H7 (cell line): ENCODE measurements around the gene SRSF2. TPM values are rescaled to one million over a fixed set of nuclear protein-coding genes. Genes with fewer than 3 reads are reported as not detected.
"Not testable (repeated sequence)": the region's sequence is repeated elsewhere in the genome, so short reads cannot be mapped to it uniquely, and the experiment has no call there.

ENCODE experiments used
- DNase-seq: peaks from one replicate; pipeline ENCODE4 v3.0.0; 2012
- H3K27me3 ChIP-seq: 2 replicates; pipeline ENCODE4 v1.6.0; 2011; ENCODE audit warnings: mild to moderate bottlenecking, low read length; ENCODE audit not compliant: control insufficient read depth, insufficient read depth
- H3K36me3 ChIP-seq: replicated peaks from 2 replicates; pipeline ENCODE4 v1.5.1; 2011; ENCODE audit warnings: low read length; ENCODE audit not compliant: control insufficient read depth, insufficient read depth
- H3K4me3 ChIP-seq: 2 replicates; pipeline ENCODE4 v1.5.1; 2011; ENCODE audit warnings: low read depth, mild to moderate bottlenecking, control low read depth, low read length, moderate library complexity; ENCODE audit not compliant: insufficient read depth
- total RNA-seq: library from RNA; depleted of rRNA; stranded (reverse); fragments of >200 nt; shearing (Covaris generic); gene quantifications from 2 replicates; pipeline ENCODE4 v1.2.3, GENCODE V29; 2014

The SRSF2 gene
- total RNA-seq, 1 experiment from 2014 or later = 489 TPM

GRCh38 chr17:76747716-76748363 is 10.7 kb upstream of the SRSF2 start:
- DNase-seq = no peak
- Histone ChIP-seq H3K36me3 (peaks cover 8% of the 10 kb centered on the region), H3K4me3 (no peak overlapping the region), H3K27me3 (no peaks in the 10 kb centered on the region)

GRCh38 chr17:76745785-76746184 is 8.7 kb upstream of the SRSF2 start:
- H3K4me3 ChIP-seq = not testable (repeated sequence)

GRCh38 chr17:76744747-76745146 is 7.6 kb upstream of the SRSF2 start:
- no peak for DNase-seq
- no peak overlapping the region for H3K4me3 ChIP-seq
- peaks cover 8% of the 10 kb centered on the region for H3K36me3 ChIP-seq
- H3K27me3 ChIP-seq = no peaks in the 10 kb centered on the region

More at GRCh38 chr17:76745785-76746184, 8.7 kb upstream of the SRSF2 start:
- DNase-seq, H3K36me3 ChIP-seq, H3K27me3 ChIP-seq: not testable (repeated sequence)

- no peak for DNase-seq
- peaks cover 8% of the 10 kb centered on the region for H3K36me3 ChIP-seq
- H3K27me3 ChIP-seq = no peaks in the 10 kb centered on the region
- no peak overlapping the region for H3K4me3 ChIP-seq
Measured at GRCh38 chr17:76742958-76743357, 5.8 kb upstream of the SRSF2 start.

GRCh38 chr17:76740329-76741118 is 3.4 kb upstream of the SRSF2 start:
- no peak for DNase-seq
- Histone ChIP-seq H3K36me3 (peaks cover 13% of the 10 kb centered on the region), H3K27me3 (no peaks in the 10 kb centered on the region), H3K4me3 (no peak overlapping the region)

- not testable (repeated sequence) for H3K4me3 ChIP-seq, H3K27me3 ChIP-seq, DNase-seq
- peaks cover 15% of the 10 kb centered on the region for H3K36me3 ChIP-seq
Measured at GRCh38 chr17:76739568-76740115, 2.5 kb upstream of the SRSF2 start.

GRCh38 chr17:76738468-76738850 is 1.3 kb upstream of the SRSF2 start:
- H3K27me3 ChIP-seq = no peaks in the 10 kb centered on the region
- DNase-seq = no peak
- H3K4me3 ChIP-seq = peak overlapping the region; percentile 63
- peaks cover 23% of the 10 kb centered on the region for H3K36me3 ChIP-seq

GRCh38 chr17:76737676-76738467 is 741 bp upstream of the SRSF2 start, which contains the start of gene MFSD11:
MFSD11 (plus strand) TSS chr17:76738119; CDS start chr17:76738353, 234 bp downstream.
- peak; percentile 98 for DNase-seq
- Histone ChIP-seq H3K36me3 (peaks cover 28% of the 10 kb centered on the region), H3K4me3 (peak within 1 kb of the TSS; percentile 98), H3K27me3 (no peaks in the 10 kb centered on the region)

GRCh38 chr17:76736349-76737081 is 616 bp downstream of the SRSF2 start:
- DNase-seq = peak; percentile 82
- no peaks in the 10 kb centered on the region for H3K27me3 ChIP-seq
- peak overlapping the region; percentile 98 for H3K4me3 ChIP-seq
- H3K36me3 ChIP-seq = peaks cover 31% of the 10 kb centered on the region

GRCh38 chr17:76735586-76736348 is 1.4 kb downstream of the SRSF2 start:
- Histone ChIP-seq H3K36me3 (peaks cover 31% of the 10 kb centered on the region), H3K4me3 (peak overlapping the region; percentile 98), H3K27me3 (no peaks in the 10 kb centered on the region)
- DNase-seq = no peak

- no peak for DNase-seq
- Histone ChIP-seq H3K27me3 (no peaks in the 10 kb centered on the region), H3K36me3 (peaks cover 31% of the 10 kb centered on the region), H3K4me3 (peak overlapping the region; percentile 98)
Measured at GRCh38 chr17:76735006-76735405, 2.1 kb downstream of the SRSF2 start.

GRCh38 chr17:76734080-76734840 is 2.9 kb downstream of the SRSF2 start:
- peaks cover 33% of the 10 kb centered on the region for H3K36me3 ChIP-seq
- no peak overlapping the region; the same call in 1 of the 2 replicates for H3K4me3 ChIP-seq
- DNase-seq = no peak
- no peaks in the 10 kb centered on the region for H3K27me3 ChIP-seq

- H3K36me3 ChIP-seq = peaks cover 33% of the 10 kb centered on the region
- H3K27me3 ChIP-seq = no peaks in the 10 kb centered on the region
- no peak for DNase-seq
- no peak overlapping the region for H3K4me3 ChIP-seq
Measured at GRCh38 chr17:76733618-76733957, 3.5 kb downstream of the SRSF2 start.
